Adrenal gland (tissue), 5 donors: ENCODE data around the gene ATOX1.

Experiments used
- CTCF ChIP-seq, 6 experiments: fragments of 450-650 bp in 4 of 6; fragments of 200-600 bp in 2 of 6; sonication (generic) in 1 of 6; IDR thresholded peaks; 1 replicate in 5 of 6; 2 replicates in 1 of 6; pipeline versions ENCODE4 v1.5.1 to v1.8.0; 2016 to 2021; ENCODE audit warnings: antibody characterized with exemption in 6 of 6, mild to moderate bottlenecking in 2 of 6, moderate library complexity in 1 of 6
- POLR2A ChIP-seq, 2 donors: fragments of 450-650 bp; IDR thresholded peaks; one replicate each; pipeline ENCODE4 v1.6.1; 2017; ENCODE audit warnings: antibody characterized with exemption in 2 of 2, mild to moderate bottlenecking in 2 of 2, moderate library complexity in 1 of 2
- donor health status: DM: no; HTN: no; CAD: no.

- TF ChIP-seq CTCF (IDR thresholded peaks at IDR 0.05) (no peak), POLR2A (IDR thresholded peaks at IDR 0.05) (no peak)
These were observed 37.3 kb downstream of the ATOX1 start for GRCh38 chr5:151721087-151721646.
